NCI-H524 (cell line): Measurements from ENCODE around the gene ANKRD60.
A peak's percentile ranks its signal among the peaks of the same experiment; 100 is the strongest.

Experiments
- DNase-seq, 2 experiments: peaks; one replicate each; lab custom pipeline; 2025; lab: John Stamatoyannopoulos, UW

ANKRD60 gene

GRCh38 chr20:58223358-58223941 is 5.0 kb downstream of the ANKRD60 start:
- no peak for DNase-seq

- no peak for DNase-seq
Measured at GRCh38 chr20:58222446-58222845, 6.0 kb downstream of the ANKRD60 start.

GRCh38 chr20:58219342-58219700 is 9.1 kb downstream of the ANKRD60 start:
- DNase-seq: no peak

GRCh38 chr20:58218665-58219341 is 9.7 kb downstream of the ANKRD60 start:
- DNase-seq: no peak

- no peak for DNase-seq
Measured at GRCh38 chr20:58216334-58216733, 12.1 kb downstream of the ANKRD60 start.

- no peak for DNase-seq
Measured at GRCh38 chr20:58215116-58215515, 13.3 kb downstream of the ANKRD60 start.

- DNase-seq: no peak
Measured at GRCh38 chr20:58214310-58214709, 14.1 kb downstream of the ANKRD60 start.

- no peak for DNase-seq
Measured at GRCh38 chr20:58213716-58214115, 14.7 kb downstream of the ANKRD60 start.

- peak in 1 of 2 experiments; percentile 45 for DNase-seq
Measured at GRCh38 chr20:58213121-58213520, 15.3 kb downstream of the ANKRD60 start.

GRCh38 chr20:58212636-58213035 is 15.8 kb downstream of the ANKRD60 start:
- peak; percentile 26 to 71 for DNase-seq

- DNase-seq: no peak
Measured at GRCh38 chr20:58210398-58210747, 18.1 kb downstream of the ANKRD60 start.

- DNase-seq: peak; percentile 33 to 70
Measured at GRCh38 chr20:58209652-58210397, 18.6 kb downstream of the ANKRD60 start.

GRCh38 chr20:58208944-58209343 is 19.5 kb downstream of the ANKRD60 start:
- no peak for DNase-seq

GRCh38 chr20:58205850-58206249 is 22.6 kb downstream of the ANKRD60 start:
- DNase-seq: no peak

GRCh38 chr20:58202044-58202443 is 26.4 kb downstream of the ANKRD60 start:
- no peak for DNase-seq

- DNase-seq: no peak
Measured at GRCh38 chr20:58201616-58202015, 26.8 kb downstream of the ANKRD60 start.

- DNase-seq: no peak
Measured at GRCh38 chr20:58199469-58199868, 29.0 kb downstream of the ANKRD60 start.

GRCh38 chr20:58198901-58199355 is 29.5 kb downstream of the ANKRD60 start:
- no peak for DNase-seq

GRCh38 chr20:58198384-58198783 is 30.1 kb downstream of the ANKRD60 start:
- DNase-seq: no peak

GRCh38 chr20:58197185-58197469 is 31.3 kb downstream of the ANKRD60 start:
- DNase-seq: no peak

GRCh38 chr20:58196402-58197184 is 31.9 kb downstream of the ANKRD60 start:
- no peak for DNase-seq

- no peak for DNase-seq
Measured at GRCh38 chr20:58195047-58195446, 33.4 kb downstream of the ANKRD60 start.
